Coronary artery (tissue), 2 donors: ENCODE results near the gene ZNF701.
"Not testable (repeated sequence)": the region's sequence is repeated elsewhere in the genome, so short reads cannot be mapped to it uniquely, and the experiment has no call there.

Experiments
- DNase-seq: peaks from one replicate; pipeline ENCODE4 v3.0.0-alpha.2; 2017; ENCODE audit warnings: low spot score
- H3K27ac ChIP-seq, 2 donors: fragments of 200-600 bp; sonication (generic); one replicate each; pipeline ENCODE4 v1.5.1; 2016 to 2019
- H3K4me3 ChIP-seq: fragments of 200-600 bp; sonication (generic); 2 replicates; pipeline ENCODE4 v1.5.1; 2016; ENCODE audit warnings: mild to moderate bottlenecking, moderate library complexity
- TF ChIP-seq, protein P1 (sequence below): fragments of 200-600 bp; sonication (generic); IDR thresholded peaks from one replicate; pipeline ENCODE4 v1.5.1; 2019; ENCODE audit warnings: antibody characterized with exemption

ZNF701 gene

GRCh38 chr19:52554216-52554971 is 15.7 kb upstream of the ZNF701 start:
- TF ChIP-seq, protein P1, sequence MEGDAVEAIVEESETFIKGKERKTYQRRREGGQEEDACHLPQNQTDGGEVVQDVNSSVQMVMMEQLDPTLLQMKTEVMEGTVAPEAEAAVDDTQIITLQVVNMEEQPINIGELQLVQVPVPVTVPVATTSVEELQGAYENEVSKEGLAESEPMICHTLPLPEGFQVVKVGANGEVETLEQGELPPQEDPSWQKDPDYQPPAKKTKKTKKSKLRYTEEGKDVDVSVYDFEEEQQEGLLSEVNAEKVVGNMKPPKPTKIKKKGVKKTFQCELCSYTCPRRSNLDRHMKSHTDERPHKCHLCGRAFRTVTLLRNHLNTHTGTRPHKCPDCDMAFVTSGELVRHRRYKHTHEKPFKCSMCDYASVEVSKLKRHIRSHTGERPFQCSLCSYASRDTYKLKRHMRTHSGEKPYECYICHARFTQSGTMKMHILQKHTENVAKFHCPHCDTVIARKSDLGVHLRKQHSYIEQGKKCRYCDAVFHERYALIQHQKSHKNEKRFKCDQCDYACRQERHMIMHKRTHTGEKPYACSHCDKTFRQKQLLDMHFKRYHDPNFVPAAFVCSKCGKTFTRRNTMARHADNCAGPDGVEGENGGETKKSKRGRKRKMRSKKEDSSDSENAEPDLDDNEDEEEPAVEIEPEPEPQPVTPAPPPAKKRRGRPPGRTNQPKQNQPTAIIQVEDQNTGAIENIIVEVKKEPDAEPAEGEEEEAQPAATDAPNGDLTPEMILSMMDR: no peak
- H3K4me3 ChIP-seq: no peak overlapping the region
- H3K27ac ChIP-seq: no peak overlapping the region
- no peak for DNase-seq

GRCh38 chr19:52557231-52557995 is 12.7 kb upstream of the ZNF701 start:
- no peak for DNase-seq
- Histone ChIP-seq H3K4me3 (no peak overlapping the region), H3K27ac (no peak overlapping the region)
- TF ChIP-seq, protein P1: no peak

- DNase-seq, H3K27ac ChIP-seq, H3K4me3 ChIP-seq: not testable (repeated sequence)
Measured at GRCh38 chr19:52558732-52559445, 11.2 kb upstream of the ZNF701 start.

DNA sequence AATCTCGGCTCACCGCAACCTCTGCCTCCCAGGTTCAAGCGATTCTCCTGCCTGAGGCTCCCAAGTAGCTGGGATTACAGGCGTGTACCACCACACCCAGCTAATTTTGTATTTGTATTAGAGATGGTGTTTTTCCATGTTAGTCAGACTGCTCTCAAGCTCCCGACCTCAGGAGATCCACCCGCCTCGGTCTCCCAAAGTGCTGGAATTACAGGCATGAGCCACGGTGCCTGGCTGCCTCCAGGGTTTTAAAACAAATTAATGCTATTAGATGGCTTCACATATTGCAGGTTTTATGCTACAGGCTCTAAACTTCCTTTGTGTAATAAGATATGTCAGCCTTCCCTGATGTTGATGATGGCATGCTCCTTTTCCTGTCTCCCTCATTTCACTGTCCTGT is 8.5 kb upstream of the ZNF701 start:
- not testable (repeated sequence) for DNase-seq, H3K27ac ChIP-seq, H3K4me3 ChIP-seq

DNA sequence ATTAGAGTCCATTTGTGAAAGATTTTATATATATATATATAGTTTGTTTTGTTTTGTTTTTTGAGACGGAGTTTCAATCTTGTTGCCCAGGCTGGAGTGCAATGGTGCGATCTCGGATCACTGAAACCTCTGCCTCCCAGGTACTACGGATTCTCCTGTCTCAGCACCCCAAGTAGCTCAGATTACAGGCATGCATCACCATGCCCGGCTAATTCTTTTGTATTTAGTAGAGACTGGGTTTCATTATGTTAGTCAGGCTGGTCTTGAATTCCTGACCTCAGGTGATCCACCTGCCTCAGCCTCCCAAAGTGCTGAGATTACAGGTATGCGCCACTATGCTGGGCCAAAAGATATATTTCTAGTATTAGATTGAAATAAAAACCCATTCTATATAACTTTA is 4.0 kb upstream of the ZNF701 start:
- TF ChIP-seq, protein P1: no peak
- no peak for DNase-seq
- Histone ChIP-seq H3K4me3 (no peak overlapping the region), H3K27ac (no peak overlapping the region)

- Histone ChIP-seq H3K4me3 (no peak overlapping the region), H3K27ac (no peak overlapping the region)
- DNase-seq: no peak
- TF ChIP-seq, protein P1: no peak
Measured at GRCh38 chr19:52566588-52566987, 3.5 kb upstream of the ZNF701 start.

- Histone ChIP-seq H3K4me3 (no peak overlapping the region), H3K27ac (no peak overlapping the region)
- no peak for DNase-seq
- TF ChIP-seq, protein P1: no peak
Measured at GRCh38 chr19:52567921-52568320, 2.2 kb upstream of the ZNF701 start.

GRCh38 chr19:52569638-52569999 is 468 bp upstream of the ZNF701 start:
- DNase-seq: peak; percentile 75
- Histone ChIP-seq H3K27ac (peak overlapping the region; percentile 81 to 82), H3K4me3 (peak overlapping the region; percentile 78)
